T follicular helper cell (primary cell): ENCODE results near the gene SLC4A3.
"Not testable (repeated sequence)": the region's sequence is repeated elsewhere in the genome, so short reads cannot be mapped to it uniquely, and the experiment has no call there.

Source experiments
- DNase-seq: peaks from one replicate; pipeline ENCODE4 v3.0.0-alpha.2; 2020; ENCODE audit warnings: low read depth

SLC4A3 gene

DNA sequence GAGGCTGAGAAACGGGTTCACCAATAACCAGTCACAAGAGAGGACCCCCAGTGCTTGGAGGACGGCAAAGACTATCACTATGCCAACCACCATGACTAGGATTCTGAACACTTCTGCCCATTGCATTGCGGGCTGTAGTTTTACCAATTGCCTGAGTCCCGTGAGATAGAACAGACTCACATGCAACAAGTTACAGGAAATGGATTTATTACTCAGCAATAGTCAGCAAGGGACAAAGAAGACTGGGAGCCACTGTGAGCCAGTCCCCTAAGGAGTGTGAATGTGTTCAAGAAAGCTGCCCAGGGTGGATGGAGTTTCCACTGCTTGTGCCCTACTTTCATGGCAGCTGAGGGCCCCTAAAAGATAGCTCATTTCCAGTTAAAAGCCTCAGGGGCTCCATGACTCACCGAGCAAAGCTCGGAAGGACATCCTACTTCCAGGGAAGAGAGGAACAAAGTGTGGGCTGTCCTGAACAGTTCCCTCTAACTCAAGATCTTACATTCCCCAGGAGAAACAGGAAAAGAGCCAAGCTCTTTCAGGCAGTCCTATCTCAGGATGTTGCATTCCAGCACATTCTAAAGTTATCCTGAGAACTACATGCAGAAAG lies 54.4 kb downstream of the SLC4A3 start:
- no peak for DNase-seq

DNA sequence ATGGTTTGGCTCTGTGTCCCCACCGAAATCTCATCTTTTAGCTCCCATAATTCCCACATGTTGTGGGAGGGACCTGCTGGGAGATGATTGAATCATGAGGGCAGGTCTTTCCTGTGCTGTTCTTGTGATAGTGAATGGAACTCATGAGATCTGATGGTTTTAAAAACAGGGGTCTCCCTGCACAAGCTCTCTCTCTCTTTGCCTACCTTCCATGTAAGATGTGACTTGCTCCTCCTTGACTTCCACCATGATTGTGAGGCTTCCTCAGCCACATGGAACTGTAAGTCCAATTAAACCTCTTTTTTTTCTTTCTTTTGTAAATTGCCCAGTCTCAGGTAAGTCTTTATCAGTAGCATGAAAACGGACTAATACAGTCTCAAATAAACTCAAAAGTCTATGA lies 56.0 kb downstream of the SLC4A3 start:
- DNase-seq, result not testable (repeated sequence)

DNA sequence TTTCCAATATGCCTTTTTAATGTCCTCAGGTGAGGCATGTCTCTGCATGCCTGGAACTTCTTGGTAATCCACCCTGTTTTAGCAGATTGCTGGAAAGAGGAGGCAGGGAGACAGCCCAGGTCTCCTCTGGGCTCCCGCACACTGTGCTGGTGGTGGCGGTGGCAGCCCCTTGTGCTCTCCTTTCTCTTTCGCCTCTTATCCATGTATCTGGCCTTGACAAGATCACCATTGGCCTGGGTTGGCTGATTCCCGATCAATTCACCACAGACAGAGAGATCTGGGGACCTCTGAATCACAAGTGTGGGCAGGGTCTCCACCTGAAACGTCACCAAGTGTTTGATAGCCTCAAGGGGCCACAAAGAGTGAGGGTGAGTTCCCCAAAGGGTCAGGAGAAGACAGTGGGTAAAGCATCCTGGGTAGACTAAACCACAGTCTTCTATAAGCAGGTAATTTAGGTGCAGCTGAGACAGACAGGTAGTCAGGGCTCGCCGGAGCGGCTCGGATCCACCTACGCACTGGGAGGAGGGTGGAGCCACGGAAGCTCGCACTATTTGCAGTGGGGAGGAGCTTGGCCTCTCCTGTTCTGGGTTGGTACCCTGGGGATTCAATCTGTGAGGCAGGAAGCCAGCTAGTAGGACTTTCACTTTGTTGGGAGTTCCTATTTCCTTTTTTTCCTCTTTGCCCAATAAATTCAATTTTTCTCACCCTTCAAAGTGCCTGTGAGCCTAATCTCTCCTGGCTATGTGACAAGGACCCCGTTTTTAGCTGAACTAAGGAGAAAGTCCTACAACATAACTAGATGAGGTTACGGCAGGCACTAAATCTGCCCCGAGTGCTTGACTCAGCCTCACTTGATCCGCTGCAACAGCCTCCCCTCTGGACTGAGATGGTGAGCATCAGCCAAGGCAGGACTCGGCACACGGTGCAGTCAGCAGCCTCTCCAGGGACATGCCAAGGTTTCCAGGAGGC lies 57.6 kb downstream of the SLC4A3 start:
- DNase-seq, result no peak

DNA sequence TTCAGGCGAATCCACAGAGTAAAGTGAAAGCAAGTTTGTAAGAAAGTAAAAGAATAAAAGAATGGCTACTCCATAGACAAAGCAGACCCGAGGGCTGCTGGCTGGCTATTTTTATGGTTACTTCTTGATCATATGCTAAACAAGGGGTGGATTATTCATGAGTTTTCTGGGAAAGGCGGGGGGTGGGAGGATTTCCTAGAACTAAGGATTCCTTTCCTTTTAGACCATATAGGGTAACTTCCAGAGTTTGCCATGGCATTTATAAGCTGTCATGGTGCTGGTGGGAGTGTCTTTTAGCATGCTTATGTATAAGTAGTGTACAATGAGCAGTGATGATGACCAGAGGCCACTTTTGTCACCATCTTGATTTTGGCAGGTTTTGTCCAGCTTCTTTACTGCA lies 59.8 kb downstream of the SLC4A3 start:
- no peak for DNase-seq

DNA sequence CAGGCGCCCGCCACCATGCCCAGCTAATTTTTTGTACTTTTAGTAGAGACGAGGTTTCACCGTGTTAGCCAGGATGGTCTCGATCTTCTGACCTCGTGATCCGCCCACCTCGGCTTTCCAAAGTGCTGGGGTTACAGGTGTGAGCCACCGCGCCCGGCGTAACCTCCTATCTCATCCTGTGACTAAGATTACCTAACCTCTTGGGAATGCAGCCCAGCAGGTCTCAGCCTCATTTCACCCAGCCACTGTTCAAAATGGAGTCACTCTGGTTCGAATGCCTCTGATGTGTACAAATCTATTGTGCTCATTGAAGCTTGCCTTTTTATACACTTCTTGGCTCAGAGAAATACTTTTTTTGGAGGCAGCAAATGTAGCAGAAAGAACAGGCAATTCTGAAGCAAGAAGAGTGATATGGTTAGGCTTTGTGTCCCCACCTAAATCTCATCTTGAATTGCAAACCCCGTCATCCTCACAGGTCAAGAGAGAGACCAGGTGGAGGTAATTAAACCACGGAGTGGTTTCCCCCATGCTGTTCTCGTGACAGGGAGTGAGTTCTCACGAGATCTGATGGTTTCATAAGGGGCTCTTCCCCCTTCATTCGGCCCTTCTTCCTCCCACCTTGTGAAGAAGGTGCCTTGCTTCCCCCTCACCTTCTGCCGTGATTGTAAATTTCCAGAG lies 60.6 kb downstream of the SLC4A3 start:
- no peak for DNase-seq

DNA sequence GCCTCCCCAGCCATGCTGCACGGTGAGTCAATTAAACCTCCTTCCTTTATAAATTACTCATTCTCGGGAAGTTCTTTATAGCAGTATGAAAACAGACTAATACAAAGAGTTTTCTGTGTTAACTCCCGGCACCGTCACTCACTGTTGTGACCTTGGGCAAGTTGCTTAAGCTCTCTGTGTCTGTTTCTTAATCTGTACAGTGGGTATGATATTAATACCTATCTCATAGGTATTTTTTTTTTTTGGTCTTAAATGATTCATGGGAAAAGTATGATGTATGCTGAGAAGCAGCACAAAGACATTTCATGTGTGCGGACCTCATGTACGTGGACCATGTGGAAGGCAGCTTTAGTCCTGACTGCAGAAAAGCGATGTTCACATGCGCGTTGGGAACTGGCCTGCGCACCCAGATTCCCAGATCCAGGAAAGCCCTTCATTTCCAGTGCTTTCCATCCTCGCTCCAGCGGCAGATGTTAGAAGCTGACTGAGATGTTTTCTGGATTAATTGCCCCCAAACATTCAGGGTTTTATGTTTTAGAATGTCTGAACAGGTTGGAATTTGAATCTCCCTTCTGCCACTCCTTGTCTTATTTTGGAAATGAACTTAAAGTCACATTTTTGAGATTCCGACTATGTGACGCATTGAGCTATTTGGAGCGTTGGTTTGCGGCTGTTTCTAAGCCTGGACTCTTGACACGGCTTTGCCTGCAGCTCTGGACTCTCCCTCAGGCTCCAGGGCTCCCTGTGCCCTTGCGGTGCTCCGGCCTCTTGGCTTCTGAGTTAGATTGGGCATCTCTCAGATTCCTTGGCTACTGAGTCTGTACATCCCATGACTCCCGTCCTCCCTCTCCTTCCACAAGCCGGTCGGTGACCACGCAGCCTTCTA lies 61.4 kb downstream of the SLC4A3 start:
- DNase-seq, result no peak

DNA sequence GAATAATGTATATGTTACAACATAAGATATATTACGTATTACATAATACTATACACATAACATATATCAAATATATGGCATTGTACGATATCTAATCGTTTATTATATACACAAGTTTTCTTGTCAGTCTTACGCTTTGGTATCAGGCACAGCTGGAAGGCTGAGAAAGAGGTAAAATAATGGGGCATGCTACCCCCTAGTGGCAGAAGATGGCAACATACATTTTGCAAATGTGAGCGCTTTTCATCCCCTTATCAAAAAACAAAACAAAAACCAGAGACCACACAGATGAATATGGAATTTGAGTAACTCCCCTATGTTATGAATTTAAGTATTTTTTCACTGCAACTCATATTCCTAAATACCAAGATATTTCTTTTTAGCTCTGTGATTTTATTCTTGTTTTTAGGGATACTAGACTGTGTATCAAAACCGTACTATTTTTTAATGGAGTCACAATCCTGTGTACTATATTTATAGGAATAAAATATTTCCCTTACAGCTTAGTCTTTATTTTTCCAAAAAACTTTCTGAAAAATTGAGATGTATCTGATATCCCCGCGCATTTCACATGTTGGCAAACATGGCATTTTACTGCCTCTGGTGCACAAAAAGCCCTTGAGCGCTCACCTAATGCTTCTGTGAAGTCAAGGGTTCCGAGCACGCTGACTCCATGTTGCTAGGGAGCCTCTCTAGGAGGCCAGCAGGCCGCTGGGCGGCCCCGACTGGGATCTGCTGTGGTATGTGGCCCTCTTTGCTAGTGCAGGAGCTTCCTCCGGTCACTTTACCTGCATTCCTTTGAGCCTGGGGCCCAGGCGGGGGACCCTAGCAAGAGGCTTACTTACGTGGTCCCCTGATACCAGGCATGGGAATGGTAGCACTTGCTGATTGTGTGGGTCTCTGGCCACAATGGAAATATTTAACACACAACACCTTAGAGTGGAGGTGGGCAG lies 62.5 kb downstream of the SLC4A3 start:
- DNase-seq, result no peak

DNA sequence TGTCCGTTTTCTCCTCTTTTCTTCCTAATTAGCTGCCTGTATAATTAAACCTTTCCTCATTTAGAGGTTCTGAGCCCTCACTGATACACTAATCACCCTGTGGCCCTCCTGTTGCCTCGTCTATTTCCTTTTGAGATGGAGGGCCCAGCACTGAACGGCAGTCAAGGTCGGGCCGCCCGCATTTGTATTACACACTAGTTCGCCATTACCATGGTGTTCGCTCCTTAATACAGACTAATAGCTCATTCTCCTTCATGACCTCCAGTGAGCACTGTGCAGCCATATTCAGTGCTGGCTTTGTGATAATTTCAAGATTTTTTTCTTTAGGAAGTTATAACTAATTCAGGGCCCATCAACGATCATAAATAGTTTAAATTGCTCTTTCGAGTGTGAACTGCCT lies 64.1 kb downstream of the SLC4A3 start:
- DNase-seq, result no peak
